Epidermal melanocyte (primary cell): ENCODE data around the gene CLIC5.
"Not testable (repeated sequence)": the region's sequence is repeated elsewhere in the genome, so short reads cannot be mapped to it uniquely, and the experiment has no call there.

ENCODE experiments used
- DNase-seq: peaks from one replicate; pipeline ENCODE4 v3.0.0; 2011; ENCODE audit warnings: low spot score; ENCODE audit not compliant: insufficient read length

CLIC5 gene

DNA sequence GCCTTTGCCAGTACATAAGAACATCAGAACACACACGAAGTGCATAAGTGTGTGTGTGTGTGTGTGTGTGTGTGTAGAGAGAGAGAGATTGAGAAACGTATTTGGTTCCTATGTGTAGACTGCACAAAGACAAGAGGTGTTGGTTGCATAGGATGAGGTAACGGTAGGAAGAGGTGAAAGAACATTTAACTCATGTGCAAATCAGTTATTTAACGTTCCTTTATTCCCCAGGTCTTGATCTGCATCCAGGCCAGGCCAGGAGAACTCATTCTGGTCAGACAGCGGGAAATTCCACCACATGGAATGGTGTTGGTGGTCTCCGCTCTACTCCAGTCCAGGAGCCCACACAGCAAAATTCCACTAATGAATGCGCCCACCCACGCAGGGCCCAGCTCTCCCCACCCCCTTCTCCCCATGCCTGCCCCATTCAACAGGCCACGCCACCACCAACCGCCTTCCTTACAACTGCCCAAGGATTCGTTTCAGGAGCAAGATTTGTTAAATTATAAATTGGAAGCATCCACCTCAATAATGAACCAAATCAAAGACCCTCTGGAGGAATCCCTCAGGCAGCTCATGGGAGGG is 86.8 kb downstream of the CLIC5 start:
- DNase-seq, result no peak

DNA sequence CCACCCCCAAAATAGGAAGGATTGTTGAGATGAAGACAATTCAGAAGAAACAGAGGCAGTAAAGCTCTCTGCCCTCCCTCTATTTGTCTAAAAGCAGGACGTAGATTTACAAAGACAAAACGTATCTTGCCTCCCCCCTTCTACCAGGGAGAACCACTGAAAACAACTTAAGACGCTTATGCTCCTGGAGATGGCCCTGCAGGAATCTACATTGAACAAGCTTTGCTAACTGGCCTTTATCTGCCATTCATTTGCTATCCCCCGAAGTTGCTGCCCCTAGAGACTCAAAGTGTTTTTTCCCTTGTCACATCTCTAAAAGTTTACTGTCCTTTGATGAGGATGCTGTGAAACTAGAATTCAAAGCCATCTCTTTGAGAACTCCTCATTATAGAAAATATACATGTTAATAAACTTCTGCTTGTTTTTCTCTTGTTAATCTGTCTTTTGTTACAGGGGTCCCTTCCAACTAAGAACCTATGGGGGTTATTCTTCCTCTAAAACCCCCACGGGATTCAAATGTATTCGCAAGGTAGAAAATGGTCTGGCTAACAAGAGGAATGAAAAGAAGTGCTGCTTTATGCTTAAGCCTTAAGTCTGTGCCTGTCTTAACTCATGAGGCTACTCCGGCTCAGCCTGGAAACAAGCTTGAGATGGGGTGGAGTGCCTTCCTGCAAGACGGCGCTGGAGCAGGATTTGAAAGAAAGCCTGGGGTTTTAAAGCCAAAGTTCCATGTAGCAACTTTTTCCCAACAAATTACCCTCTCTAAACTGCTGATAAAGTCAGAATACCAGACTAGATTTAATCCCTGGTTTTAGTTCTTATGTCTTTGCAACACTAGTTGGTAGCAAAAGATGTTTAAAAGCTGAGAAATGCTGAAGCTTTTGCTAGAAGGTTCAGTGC is 88.0 kb downstream of the CLIC5 start:
- no peak for DNase-seq

DNA sequence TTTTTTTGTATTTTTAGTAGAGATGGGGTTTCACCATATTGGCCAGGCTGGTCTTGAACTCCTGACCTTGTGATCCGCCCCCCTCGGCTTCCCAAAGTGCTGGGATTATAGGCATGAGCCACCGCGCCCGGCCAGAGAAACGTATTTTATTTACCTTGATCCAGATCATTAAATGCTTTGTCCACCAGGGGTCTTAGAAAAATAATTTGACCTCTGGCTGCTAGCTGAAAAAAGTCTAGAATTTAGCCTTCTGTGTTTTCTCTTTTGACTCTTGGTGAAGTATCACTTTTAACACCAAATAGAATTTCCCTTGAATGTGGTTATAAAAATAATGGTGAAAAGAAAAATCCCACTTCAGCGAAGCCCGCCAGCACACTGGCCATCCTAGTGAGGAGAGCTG is 89.2 kb downstream of the CLIC5 start:
- not testable (repeated sequence) for DNase-seq

DNA sequence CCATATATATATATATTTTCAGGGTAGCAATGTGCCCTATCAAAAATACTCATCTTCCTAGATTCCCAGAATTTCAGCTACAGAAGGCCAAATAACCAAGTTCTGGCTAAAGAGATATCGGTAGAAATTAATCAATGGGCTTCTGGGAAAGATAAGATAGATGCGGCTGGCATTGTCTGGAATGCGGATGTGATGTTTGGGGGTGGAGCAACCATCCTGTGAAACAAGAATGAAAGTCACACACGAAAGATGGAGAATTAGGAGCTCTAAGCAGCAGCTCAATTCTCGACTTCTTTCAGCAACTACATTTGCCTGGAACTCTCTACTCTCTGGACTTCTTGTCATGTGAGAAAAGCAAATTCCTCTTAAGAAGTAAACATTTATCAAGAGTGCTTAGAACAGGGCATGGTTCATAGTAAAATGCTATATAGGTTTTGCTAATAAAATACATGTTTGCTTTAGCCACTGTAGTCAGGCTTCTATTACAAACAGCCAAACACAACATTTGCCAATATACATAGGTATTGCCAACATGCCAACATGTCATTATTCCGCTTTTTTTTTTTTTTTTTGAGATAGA is 90.8 kb downstream of the CLIC5 start:
- DNase-seq, result no peak

DNA sequence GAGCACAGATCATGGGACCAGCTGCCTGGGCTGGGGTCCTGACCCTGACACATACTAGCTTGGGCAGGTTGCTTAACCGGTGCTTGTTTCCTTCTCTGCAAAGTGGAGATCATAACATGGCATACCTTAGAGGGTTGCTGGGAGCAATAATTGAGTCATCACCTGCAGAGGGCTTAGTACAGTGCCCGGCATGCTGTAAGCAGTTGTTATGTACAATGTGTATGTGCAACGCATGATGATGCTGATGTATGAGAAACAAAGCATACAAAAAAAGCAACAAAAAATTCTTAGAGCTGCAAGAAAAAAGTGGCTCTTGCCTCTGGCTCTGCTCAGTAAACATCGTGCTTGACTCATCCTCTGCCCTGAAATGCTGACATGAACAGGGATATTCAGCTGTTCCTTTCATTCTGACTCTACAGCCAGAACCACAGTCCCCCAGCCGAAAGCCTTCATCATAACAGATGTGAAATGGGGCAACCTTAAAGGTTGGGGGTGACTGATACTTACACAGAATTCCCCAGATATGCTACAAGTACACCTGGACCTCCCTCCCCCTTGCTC is 91.7 kb downstream of the CLIC5 start:
- DNase-seq, result no peak

DNA sequence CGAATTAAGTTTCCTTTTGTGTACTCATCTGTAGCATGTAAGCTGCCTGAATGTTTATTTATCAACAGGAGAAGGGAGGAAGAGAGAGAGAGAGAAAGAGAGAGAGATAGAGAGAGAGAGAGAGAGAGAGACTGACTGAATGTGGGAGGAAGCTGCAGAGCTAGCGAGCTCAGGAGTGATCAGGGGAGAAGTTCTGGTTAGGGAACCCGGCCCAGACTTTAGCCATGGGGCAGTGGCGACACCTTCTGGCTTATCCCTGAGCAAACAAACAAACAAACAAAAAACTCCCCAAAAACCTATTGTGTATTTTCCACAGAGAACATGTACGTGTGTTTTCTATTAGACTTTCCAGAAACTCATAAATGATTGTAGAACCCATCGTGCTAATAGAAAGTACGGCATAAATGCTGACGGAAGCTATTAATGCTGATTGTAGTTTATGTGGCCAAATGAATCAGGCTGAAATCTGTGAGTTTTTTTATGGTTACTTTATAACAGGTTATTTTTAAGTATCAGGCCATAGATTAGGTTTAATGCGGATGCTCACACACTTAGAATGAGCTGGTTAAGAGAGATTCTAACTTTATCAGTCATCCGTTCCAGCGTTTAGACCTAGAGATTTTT is 92.8 kb downstream of the CLIC5 start:
- peak; percentile 73 for DNase-seq

DNA sequence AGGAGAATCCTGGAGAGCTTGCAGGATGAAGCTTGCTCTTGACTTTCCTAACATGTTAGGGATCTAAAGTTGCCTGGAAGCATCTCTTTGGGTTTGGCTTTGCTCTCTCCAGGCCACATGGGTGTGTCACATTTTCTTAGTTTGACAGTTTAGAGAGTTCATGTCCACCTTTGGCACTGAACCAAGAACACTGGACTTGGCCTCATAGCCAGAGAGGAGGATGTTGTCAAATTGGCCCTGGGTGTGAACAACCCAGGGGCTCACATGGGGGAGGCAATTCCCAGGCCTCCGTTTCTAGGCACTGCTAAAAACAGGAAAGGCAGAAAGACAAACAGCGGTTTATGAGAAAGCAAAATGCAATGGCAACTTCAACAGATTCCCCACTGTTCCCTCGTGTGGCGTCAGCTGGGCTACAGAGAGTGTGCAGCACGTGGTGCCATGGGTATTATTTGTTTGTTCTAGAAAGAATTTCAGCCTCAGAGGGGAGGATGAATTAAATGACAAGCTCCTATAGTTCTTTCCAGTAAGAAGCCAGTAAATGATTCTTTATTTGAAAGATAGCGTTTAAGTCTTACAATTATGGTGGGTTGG is 93.9 kb downstream of the CLIC5 start:
- no peak for DNase-seq

DNA sequence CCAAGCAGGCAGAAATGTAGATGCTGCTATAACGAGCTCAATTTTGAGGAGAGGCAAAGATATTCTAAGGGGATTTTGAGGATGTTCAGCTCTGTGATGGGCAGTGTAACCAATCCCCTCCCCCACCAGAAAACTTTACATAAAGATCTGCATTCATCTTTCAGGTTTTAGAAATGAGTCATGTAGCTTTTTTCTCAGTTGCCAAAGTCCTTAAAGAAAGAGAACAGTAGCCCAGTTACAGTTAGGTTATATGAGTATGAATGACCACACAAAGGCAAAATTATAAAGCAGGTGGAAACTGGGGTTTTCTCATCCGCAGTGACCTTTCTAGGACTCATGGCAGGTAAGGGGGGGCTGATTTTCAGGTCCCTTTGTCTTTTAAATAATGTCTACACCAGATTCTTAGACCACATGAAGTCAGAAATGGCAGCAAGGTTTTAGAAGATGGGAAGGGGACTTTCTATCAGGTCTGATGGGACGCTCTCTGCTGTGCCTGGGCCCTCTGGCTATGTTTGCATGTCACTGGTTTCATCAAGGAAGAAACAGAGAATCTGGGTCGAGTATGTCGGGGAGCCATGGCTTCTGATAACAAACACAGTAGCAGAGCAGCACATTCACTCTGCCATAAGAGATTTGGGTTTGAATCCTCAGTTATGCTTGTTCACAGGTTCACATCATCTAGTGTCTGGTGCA is 94.7 kb downstream of the CLIC5 start:
- no peak for DNase-seq

DNA sequence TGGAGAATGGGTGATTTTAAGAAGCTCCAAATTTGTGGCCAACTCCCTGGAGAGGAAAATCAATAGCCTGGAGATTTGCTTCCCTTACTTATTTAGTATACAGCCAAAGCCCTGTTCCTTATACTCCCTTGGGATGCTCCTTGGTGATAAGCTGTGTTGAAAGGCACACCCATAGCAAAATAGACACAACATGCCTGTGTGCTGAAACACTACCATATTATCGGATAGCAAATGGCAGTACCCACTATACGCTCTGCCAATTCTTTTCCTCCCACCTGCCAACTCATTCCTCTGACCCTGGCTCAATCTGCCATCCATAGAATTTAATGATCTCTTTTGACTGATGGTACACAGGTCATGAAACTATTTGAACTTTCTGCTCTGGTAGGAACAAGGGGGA is 98.2 kb downstream of the CLIC5 start:
- no peak for DNase-seq

DNA sequence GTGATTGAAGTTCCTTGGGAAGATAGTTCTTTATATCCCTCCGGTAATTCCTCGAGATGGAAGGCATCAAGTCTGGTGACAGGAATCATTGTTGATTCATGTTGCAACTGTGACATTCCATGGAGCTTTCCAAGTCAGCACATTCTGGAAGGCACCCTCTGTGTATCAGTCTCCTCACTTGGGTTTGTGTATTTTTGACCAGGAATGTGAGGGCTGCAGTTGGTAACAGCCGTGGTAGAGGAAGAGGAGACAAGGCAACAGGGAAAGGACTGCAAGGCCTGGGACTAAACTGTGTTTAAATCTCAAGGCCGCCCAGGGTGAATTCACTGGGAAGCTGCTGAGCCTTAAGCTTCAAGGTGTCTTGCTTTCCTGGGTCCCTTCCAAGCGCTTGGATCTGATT is 99.0 kb downstream of the CLIC5 start:
- DNase-seq, result no peak

DNA sequence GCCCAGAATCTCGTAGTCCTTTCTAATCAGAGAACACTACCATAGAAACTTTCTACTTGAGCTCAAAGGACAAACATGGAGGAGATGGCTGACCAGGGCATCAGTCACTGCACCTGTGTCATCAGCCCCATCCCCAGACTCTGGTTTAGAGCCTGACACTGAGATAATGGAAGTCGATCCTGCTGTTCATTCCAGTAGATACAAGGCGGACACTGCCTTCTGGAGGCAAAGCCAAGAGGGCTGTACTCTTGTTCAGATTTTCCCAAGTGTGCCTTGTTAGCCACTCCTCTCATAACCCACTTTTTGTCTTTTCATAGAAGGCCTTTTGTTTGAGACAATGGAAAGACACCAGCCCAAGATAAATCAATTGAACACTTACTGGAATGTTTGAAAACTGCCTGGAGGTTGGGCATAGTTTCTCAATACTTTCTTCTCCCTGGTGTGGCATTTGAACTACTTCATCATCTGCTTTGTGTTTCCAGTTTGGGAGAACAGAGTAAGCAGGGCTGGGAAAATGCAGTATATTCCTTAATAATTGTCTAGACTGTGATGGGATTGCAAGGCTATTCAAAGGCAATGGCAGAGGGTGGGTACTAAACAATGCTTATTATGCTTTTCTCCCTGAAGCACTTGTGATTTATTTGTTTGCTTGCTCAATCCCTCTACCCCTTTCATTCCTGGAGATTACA is 99.7 kb downstream of the CLIC5 start:
- no peak for DNase-seq

DNA sequence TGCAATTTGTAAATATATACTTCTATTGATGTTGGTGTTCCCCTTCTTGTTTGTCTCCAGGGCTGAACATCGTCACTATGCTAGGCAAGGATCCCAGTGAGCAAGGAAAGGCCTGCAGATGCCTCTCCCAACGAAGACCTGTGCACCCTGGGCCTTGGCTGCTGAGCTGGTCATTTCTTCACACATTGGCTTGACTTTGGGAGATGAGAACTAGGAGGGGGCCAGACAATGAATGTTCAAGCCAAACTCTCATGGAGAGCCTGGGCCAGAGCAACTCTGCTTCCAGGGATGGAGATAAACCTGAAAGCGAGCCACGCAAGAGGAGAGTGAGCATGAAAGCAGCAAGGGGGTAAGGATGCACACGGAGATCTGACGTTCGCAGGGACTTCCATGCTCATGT is 104.0 kb downstream of the CLIC5 start:
- no peak for DNase-seq

DNA sequence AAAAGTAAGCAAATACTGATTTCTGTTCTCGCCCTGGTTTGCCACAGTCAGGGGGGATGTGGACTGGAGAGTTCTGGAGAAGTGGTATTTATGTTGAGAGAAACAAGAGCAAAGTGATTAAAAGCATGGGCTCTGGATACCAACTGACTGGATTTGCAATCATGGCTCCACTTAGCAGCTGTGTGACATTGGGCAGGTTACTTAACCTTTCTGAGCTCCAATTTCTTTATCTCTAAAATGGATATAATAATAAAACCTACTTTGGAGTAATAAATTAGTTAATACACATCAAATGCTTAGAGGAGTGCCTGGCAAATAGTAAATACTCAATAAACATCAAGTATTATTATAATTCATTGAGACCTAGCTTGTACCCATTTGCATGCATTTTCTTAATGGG is 111.7 kb downstream of the CLIC5 start:
- DNase-seq, result no peak

DNA sequence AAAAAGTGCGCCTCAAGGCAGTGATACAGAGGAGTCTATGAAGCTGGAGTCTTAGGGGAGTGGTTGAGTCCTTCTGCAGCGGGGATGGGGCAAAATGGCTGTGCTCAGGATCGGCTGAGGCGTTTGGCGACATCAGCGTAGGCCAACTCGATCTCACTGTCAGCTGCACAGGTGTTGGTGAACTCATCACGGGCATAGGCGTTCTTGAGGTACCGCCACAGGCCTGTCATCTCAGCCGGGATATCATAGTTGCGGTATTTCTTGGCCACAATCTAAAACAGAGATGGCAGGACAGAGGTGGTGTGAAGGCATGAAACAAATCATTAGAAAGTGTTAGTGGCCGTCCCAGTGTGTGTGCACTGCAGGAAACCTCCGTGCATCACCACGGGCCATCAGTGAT is 112.7 kb downstream of the CLIC5 start:
- DNase-seq, result no peak

DNA sequence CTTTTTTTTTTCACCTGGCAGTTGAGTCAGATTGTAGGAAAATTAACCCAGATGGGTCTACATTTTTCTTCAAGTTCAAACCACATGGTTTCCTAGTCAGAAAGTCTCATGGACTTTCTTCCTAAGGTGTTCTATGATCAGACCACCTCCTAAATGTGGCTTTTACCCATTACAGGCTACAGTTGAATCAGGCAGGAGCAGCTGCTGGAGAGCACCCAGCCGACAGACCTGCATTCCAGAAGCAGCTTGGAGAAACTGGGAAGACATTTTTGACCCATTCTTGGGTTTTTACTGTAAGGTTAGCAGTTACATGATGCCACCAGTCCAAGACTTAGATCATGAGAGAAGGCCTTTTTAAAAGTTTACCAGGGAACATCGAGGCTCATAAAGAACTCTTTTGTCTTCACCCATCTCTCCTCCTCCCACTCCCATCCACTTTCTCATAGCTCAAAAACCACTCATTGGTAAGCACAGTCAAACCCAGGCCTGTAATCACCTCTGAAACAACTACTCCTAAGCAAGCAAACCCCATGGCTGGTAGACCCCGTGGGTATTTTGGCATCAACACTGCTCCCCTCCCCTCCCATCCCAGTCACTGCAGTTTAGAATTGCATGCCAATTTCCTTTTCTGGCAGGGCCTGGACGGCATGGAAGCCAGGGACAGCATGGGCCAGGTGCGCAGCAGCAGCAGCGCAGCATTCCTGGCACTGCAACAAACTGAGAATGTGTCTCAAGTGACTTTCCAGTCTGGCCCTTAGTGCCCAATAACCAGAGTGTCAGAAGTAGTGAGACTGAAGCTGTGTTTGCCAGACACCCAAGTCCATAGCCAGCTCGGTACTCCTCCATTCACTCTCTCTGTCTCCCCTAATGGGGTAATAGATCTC is 113.7 kb downstream of the CLIC5 start:
- DNase-seq, result no peak

DNA sequence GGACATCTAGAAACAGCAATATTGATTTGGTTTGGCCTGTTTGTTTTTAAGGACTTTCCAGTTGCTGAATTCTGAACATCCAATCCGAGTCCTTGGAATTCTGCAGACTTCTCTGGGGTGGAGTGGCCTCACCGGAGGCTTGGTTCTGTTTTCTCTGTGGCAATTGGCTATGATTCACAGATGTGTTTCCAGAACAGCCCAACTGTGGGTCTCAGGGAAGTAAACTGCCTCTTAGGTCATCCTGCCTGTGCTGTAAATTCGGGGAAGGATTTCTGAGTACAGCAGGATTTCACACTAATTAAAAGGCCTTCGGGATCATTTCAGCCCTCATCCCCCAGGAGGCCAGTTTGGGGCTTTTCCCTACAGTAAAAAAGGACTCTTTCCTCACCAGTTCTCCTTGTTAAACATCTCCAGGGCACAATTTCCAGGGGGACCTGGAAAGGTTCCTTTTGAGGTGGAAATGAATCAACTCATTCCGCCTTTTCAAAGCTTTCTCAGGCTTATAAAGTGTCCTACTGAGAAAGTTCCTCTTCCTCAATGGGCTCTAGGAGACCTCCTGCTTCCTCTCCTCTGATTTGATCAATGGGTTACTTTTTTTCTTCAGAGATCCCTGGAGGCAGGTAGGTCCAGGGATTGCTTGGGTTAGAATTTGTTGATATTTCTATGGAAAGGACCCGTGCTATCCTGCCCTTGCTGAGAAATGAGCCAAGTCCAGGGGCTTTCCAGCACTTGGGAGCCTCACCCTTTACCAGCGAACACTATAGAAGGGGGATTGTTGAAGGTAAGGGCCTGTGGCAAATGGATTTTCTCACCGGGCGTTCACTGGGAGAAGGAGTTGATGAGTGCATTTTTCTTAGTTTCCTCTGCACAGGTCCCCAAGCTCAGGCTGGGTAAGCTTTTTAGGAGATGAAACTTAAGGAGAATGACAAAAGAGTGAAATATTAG is 114.6 kb downstream of the CLIC5 start:
- DNase-seq, result no peak

DNA sequence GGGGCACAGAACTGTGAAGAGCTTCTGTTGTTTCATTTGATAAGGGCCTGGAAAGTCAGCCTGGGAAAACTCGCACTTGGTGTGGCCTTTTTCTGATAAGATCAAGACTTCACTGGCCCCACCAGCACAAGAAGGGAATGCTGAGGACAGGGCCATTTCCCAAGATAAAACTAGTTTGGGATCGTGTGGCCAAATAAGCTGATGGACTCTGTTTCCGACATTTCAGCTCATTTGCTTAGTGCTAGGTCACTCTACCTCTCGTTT is 116.0 kb downstream of the CLIC5 start:
- DNase-seq, result no peak

DNA sequence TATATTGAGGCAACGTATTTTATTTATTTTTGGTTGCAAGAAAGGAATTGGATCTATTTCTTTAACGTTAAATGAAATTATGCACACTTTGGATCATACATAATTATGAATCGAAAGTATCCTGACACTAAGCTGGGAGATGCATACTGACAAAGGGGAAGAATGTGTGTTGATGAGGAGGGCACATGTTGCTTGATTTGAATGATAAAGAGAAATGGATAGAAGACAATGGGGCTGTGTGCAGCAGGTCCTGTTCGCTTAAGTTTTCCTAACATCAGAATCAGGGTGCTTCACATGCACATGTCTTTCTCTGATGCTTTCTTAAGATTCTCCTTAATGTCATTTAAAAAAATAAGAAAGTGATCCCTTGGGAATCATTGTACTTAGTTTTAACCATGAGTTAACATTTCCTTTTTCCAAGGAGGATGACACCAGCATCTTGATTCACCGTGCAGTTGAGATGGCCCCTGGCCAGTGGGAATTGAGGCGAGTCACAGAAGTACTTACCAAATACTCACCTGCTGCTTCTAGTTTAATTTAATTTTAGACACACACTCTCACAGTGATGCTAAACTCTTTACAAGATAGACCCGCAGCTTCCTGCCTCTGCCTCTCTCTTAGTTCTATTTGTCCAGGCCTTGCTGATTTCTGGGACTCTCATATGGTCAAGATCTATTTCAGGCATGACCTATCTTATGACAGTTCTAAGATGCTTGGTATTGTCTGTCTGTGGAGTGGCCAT is 116.5 kb downstream of the CLIC5 start:
- DNase-seq, result no peak
